ENCODE data around the gene NHERF1.

- TF ChIP-seq JUNB (CRISPR knock-in tag; conservative IDR thresholded peaks at IDR 0.05) (no peak), TAF1 (IDR thresholded peaks at IDR 0.05; ENCODE audit: control insufficient read depth, extremely low read depth, insufficient read depth, low read length, severe bottlenecking) (no peak), NR2C1 (IDR thresholded peaks at IDR 0.05) (no peak), NR2C1 (tag; IDR thresholded peaks at IDR 0.05) (no peak)
Measured at GRCh38 chr17:74702116-74702871, 46.1 kb upstream of the NHERF1 start.
